Loucy (cell line): ENCODE data around the gene DYRK1B.

Experiments
- H2AFZ ChIP-seq: fragments of 200-600 bp; sonication (generic); 2 replicates; pipeline ENCODE4 v1.6.0; 2016; ENCODE audit warnings: antibody characterized with exemption, mild to moderate bottlenecking, low read length, moderate library complexity
- H3F3A ChIP-seq: fragments of 200-600 bp; 2 replicates; pipeline ENCODE4 v1.6.0; 2016; ENCODE audit warnings: antibody characterized with exemption, low read depth, mild to moderate bottlenecking
- H3K27me3 ChIP-seq: fragments of 200-600 bp; sonication (generic); 2 replicates; pipeline ENCODE4 v1.6.1; 2014; ENCODE audit warnings: low read length, mild to moderate bottlenecking; ENCODE audit not compliant: insufficient read depth, poor library complexity, severe bottlenecking
- H3K36me3 ChIP-seq: fragments of 200-600 bp; sonication (generic); 2 replicates; pipeline ENCODE4 v1.6.1; 2016; ENCODE audit warnings: low read length; ENCODE audit not compliant: insufficient read depth
- H3K4me1 ChIP-seq: fragments of 200-600 bp; sonication (generic); 2 replicates; pipeline ENCODE4 v1.5.1; 2014; ENCODE audit warnings: low read length, mild to moderate bottlenecking; ENCODE audit not compliant: insufficient read depth, poor library complexity, severe bottlenecking
- H3K4me2 ChIP-seq: fragments of 200-600 bp; sonication (generic); 2 replicates; pipeline ENCODE4 v1.6.0; 2014; ENCODE audit warnings: antibody characterized with exemption, low read length, low read depth, mild to moderate bottlenecking; ENCODE audit not compliant: poor library complexity, severe bottlenecking
- H3K4me3 ChIP-seq: fragments of 200-600 bp; sonication (generic); 2 replicates; pipeline ENCODE4 v1.5.1; 2014; ENCODE audit warnings: low read length, mild to moderate bottlenecking, mixed read lengths; ENCODE audit not compliant: poor library complexity, severe bottlenecking
- H3K79me2 ChIP-seq: fragments of 200-600 bp; sonication (generic); 2 replicates; pipeline ENCODE4 v1.6.1; 2014; ENCODE audit warnings: low read length; ENCODE audit not compliant: insufficient read depth
- H3K9ac ChIP-seq: fragments of 200-600 bp; sonication (generic); 2 replicates; pipeline ENCODE4 v1.6.0; 2014; ENCODE audit warnings: mild to moderate bottlenecking, low read depth, low read length, moderate library complexity; ENCODE audit not compliant: poor library complexity, severe bottlenecking
- H3K9me2 ChIP-seq: fragments of 200-600 bp; sonication (generic); replicated peaks from 2 replicates; pipeline ENCODE4 v1.6.1; 2016; ENCODE audit warnings: low read depth, low read length, mixed read lengths
- H3K9me3 ChIP-seq: fragments of 200-600 bp; sonication (generic); 2 replicates; pipeline ENCODE4 v1.6.1; 2014; ENCODE audit warnings: mild to moderate bottlenecking, antibody characterized with exemption, low read length, low read depth; ENCODE audit not compliant: insufficient read depth
- H4K20me1 ChIP-seq: fragments of 200-600 bp; sonication (generic); 2 replicates; pipeline ENCODE4 v1.6.0; 2014; ENCODE audit warnings: antibody characterized with exemption, low read length, mild to moderate bottlenecking; ENCODE audit not compliant: insufficient read depth, poor library complexity, severe bottlenecking
- CTCF ChIP-seq: fragments of 200-600 bp; sonication (generic); conservative IDR thresholded peaks from 2 replicates; pipeline ENCODE4 v1.5.1; 2014; ENCODE audit warnings: mild to moderate bottlenecking, antibody characterized with exemption, low read length
- EZH2phosphoT487 ChIP-seq: fragments of 200-600 bp; IDR thresholded peaks from 2 replicates; pipeline ENCODE4 v1.6.1; 2018; ENCODE audit warnings: antibody characterized with exemption, mild to moderate bottlenecking, moderate library complexity, borderline replicate concordance

The DYRK1B gene

GRCh38 chr19:39867133-39867532, 33.2 kb upstream of the DYRK1B start:
- Histone ChIP-seq H3K4me1 (no peaks in the 10 kb centered on the region), H3K9me2 (no peaks in the 10 kb centered on the region), H3K4me3 (no peak overlapping the region), H3K27me3 (no peaks in the 10 kb centered on the region), H3F3A (no peaks in the 10 kb centered on the region), H3K4me2 (no peak overlapping the region), H3K9ac (no peak overlapping the region), H3K79me2 (no peaks in the 10 kb centered on the region), H3K9me3 (no peaks in the 10 kb centered on the region), H3K36me3 (no peaks in the 10 kb centered on the region), H4K20me1 (no peaks in the 10 kb centered on the region), H2AFZ (no peak overlapping the region)
- TF ChIP-seq CTCF: no peak

GRCh38 chr19:39865953-39866352, 32.0 kb upstream of the DYRK1B start:
- Histone ChIP-seq H3K36me3 (no peaks in the 10 kb centered on the region), H3K27me3 (no peaks in the 10 kb centered on the region), H3F3A (no peaks in the 10 kb centered on the region), H3K9ac (no peak overlapping the region), H2AFZ (no peak overlapping the region), H3K79me2 (no peaks in the 10 kb centered on the region), H3K4me2 (no peak overlapping the region), H3K9me2 (no peaks in the 10 kb centered on the region), H3K9me3 (no peaks in the 10 kb centered on the region), H3K4me1 (no peaks in the 10 kb centered on the region), H4K20me1 (no peaks in the 10 kb centered on the region), H3K4me3 (no peak overlapping the region)
- TF ChIP-seq EZH2phosphoT487 (no peak), CTCF (no peak)

- Histone ChIP-seq H2AFZ (no peak overlapping the region), H4K20me1 (no peaks in the 10 kb centered on the region), H3F3A (no peaks in the 10 kb centered on the region), H3K9me2 (no peaks in the 10 kb centered on the region), H3K79me2 (no peaks in the 10 kb centered on the region), H3K27me3 (no peaks in the 10 kb centered on the region), H3K4me1 (no peaks in the 10 kb centered on the region), H3K4me2 (no peak overlapping the region), H3K36me3 (no peaks in the 10 kb centered on the region), H3K4me3 (no peak overlapping the region), H3K9me3 (no peaks in the 10 kb centered on the region), H3K9ac (no peak overlapping the region)
- TF ChIP-seq EZH2phosphoT487: no peak
- TF ChIP-seq CTCF: no peak
Observed at GRCh38 chr19:39865186-39865585, 31.2 kb upstream of the DYRK1B start.
